ENCODE data around the gene TBC1D10B. TPM values are rescaled to one million over a fixed set of nuclear protein-coding genes. Genes with fewer than 3 reads are reported as not detected.

The TBC1D10B gene
- total RNA-seq, 3 donors from 2014 or later: 46.4 to 48.8 (median 47.5) TPM

GRCh38 chr16:30355954-30356308, 14.4 kb downstream of the TBC1D10B start:
- no peak for TF ChIP-seq CTCF (IDR thresholded peaks at IDR 0.05)
- no peak for ATAC-seq
- no peak for DNase-seq
- no peak overlapping the region for H3K4me3 ChIP-seq
- intact Hi-C loops (cut with DNase I, micrococcal nuclease): no loop called here
- peaks cover 16% of the 10 kb centered on the region for H3K4me1 ChIP-seq (ENCODE audit: low read depth)
- H3K36me3 ChIP-seq (ENCODE audit: low read depth): peaks cover 6% of the 10 kb centered on the region
- H3K9me3 ChIP-seq: no peaks in the 10 kb centered on the region

GRCh38 chr16:30355144-30355953, 14.9 kb downstream of the TBC1D10B start, which contains the start of gene CD2BP2:
TSS of gene CD2BP2 (minus strand) at chr16:30355308. CDS start at chr16:30354681, 627 bp downstream.
- no peak for TF ChIP-seq CTCF (IDR thresholded peaks at IDR 0.05)
- Histone ChIP-seq H3K9me3 (no peaks in the 10 kb centered on the region), H3K4me1 (ENCODE audit: low read depth) (peaks cover 16% of the 10 kb centered on the region), H3K4me3 (peak within 1 kb of the TSS; percentile 86), H3K36me3 (ENCODE audit: low read depth) (peaks cover 6% of the 10 kb centered on the region)
- intact Hi-C loops (cut with DNase I, micrococcal nuclease): no loop called here
- DNase-seq: peak; percentile 94 to 98 (median 97)
- peak; percentile 91 for ATAC-seq

GRCh38 chr16:30354423-30355143, 15.7 kb downstream of the TBC1D10B start:
- TF ChIP-seq CTCF (IDR thresholded peaks at IDR 0.05): no peak
- Histone ChIP-seq H3K36me3 (ENCODE audit: low read depth) (peaks cover 6% of the 10 kb centered on the region), H3K9me3 (no peaks in the 10 kb centered on the region), H3K4me1 (ENCODE audit: low read depth) (peaks cover 16% of the 10 kb centered on the region), H3K4me3 (peak overlapping the region; percentile 86)
- ATAC-seq (peak; percentile 28), DNase-seq (peak; percentile 49 to 59 (median 50))
- intact Hi-C loops (cut with DNase I, micrococcal nuclease): no loop called here

- Histone ChIP-seq H3K36me3 (ENCODE audit: low read depth) (peaks cover 6% of the 10 kb centered on the region), H3K4me3 (no peak overlapping the region), H3K9me3 (no peaks in the 10 kb centered on the region), H3K4me1 (ENCODE audit: low read depth) (peaks cover 16% of the 10 kb centered on the region)
- peak in 2 of 3 donors; percentile 41 to 68 for DNase-seq
- intact Hi-C loops (cut with DNase I, micrococcal nuclease): no loop called here
- TF ChIP-seq CTCF (IDR thresholded peaks at IDR 0.05): no peak
- ATAC-seq: no peak
These were observed 16.7 kb downstream of the TBC1D10B start for GRCh38 chr16:30353438-30354129.

GRCh38 chr16:30352488-30353401, 17.5 kb downstream of the TBC1D10B start:
- peak in 2 of 3 donors; percentile 20 to 38 for DNase-seq
- Histone ChIP-seq H3K4me3 (no peak overlapping the region), H3K9me3 (no peaks in the 10 kb centered on the region), H3K4me1 (ENCODE audit: low read depth) (peaks cover 16% of the 10 kb centered on the region), H3K36me3 (ENCODE audit: low read depth) (peaks cover 6% of the 10 kb centered on the region)
- no peak for ATAC-seq
- TF ChIP-seq CTCF (IDR thresholded peaks at IDR 0.05): no peak
- intact Hi-C loops (cut with DNase I, micrococcal nuclease): no loop called here

Measured in mucosa of descending colon (tissue), 3 donors.